B cell (primary cell): ENCODE results near the gene AK9. TPM values are rescaled to one million over a fixed set of nuclear protein-coding genes. Genes with fewer than 3 reads are reported as not detected.

ENCODE experiments used
- ATAC-seq: fragments of 200-7000 bp; cut with Tn5 transposase; one replicate; pipeline ENCODE4 v1.10.0; 2021; ENCODE audit warnings: low read depth, mild to moderate bottlenecking, moderate number of reproducible peaks, moderate library complexity
- CTCF ChIA-PET: fragments of 350-600 bp; sonication (Branson Sonifier 250); formaldehyde crosslinking; loops from one replicate; lab custom pipeline; 2021; ENCODE audit warnings: antibody characterized with exemption, inconsistent platforms; lab: Charles Lee
- POLR2A ChIA-PET: fragments of 350-600 bp; sonication (Branson Sonifier 250); formaldehyde crosslinking; loops from one replicate; lab custom pipeline; 2021; ENCODE audit warnings: antibody characterized with exemption; lab: Charles Lee
- DNase-seq: peaks from one replicate; pipeline ENCODE4 v3.0.0; 2013
- H2AFZ ChIP-seq: 2 replicates; pipeline ENCODE4 v1.6.1; 2012; ENCODE audit warnings: mild to moderate bottlenecking, low read depth, low read length; ENCODE audit not compliant: insufficient read depth, poor library complexity, severe bottlenecking
- H3K27ac ChIP-seq, 2 donors: 1 replicate in 1 of 2; 2 replicates in 1 of 2; pipeline ENCODE4 v1.5.1; 2012 to 2013; ENCODE audit warnings: low read length in 2 of 2, mild to moderate bottlenecking in 2 of 2, moderate library complexity in 1 of 2
- H3K27me3 ChIP-seq, 4 experiments: fragments of 200-600 bp in 1 of 4; sonication (generic) in 1 of 4; replicated peaks in 1 of 4; 1 replicate in 2 of 4; 2 replicates in 2 of 4; pipeline versions ENCODE4 v1.6.1 to v1.7.0; 2013 to 2016; ENCODE audit warnings: low read length in 3 of 4, mild to moderate bottlenecking in 2 of 4, mixed read lengths in 1 of 4, moderate library complexity in 1 of 4; ENCODE audit not compliant: insufficient read depth in 4 of 4, control insufficient read depth in 3 of 4; ENCODE audit errors: control extremely low read depth in 1 of 4
- H3K36me3 ChIP-seq, 2 experiments: replicated peaks in 1 of 2; 1 replicate in 1 of 2; 2 replicates in 1 of 2; pipeline versions ENCODE4 v1.6.1 to v1.7.1; 2013; ENCODE audit warnings: low read length in 1 of 2; ENCODE audit not compliant: insufficient read depth in 2 of 2, control insufficient read depth in 1 of 2; ENCODE audit errors: control extremely low read depth in 1 of 2, extremely low read depth in 1 of 2
- H3K4me1 ChIP-seq, 2 donors: fragments of 200-600 bp in 1 of 2; sonication (generic) in 1 of 2; 1 replicate in 1 of 2; 2 replicates in 1 of 2; pipeline versions ENCODE4 v1.5.1 to v1.6.1; 2013 to 2017; ENCODE audit warnings: low read length in 2 of 2; ENCODE audit not compliant: control insufficient read depth in 2 of 2, insufficient read depth in 2 of 2
- H3K4me2 ChIP-seq: replicated peaks from 2 replicates; pipeline ENCODE3; 2012; ENCODE audit warnings: mild to moderate bottlenecking, low read depth, low read length; ENCODE audit not compliant: poor library complexity, severe bottlenecking
- H3K4me3 ChIP-seq, 5 experiments: fragments of 200-600 bp in 1 of 5; sonication (generic) in 1 of 5; 1 replicate in 3 of 5; 2 replicates in 2 of 5; pipeline versions ENCODE4 v1.5.1 to v1.7.0; 2011 to 2016; ENCODE audit warnings: low read length in 4 of 5, mild to moderate bottlenecking in 4 of 5, low read depth in 2 of 5, control low read depth in 1 of 5, moderate library complexity in 1 of 5; ENCODE audit not compliant: insufficient read depth in 1 of 5; ENCODE audit errors: control extremely low read depth in 1 of 5, extremely low read depth in 1 of 5
- H3K79me2 ChIP-seq: fragments of 200-600 bp; sonication (generic); one replicate; pipeline ENCODE4 v1.6.0; 2016; ENCODE audit warnings: low read length; ENCODE audit not compliant: control insufficient read depth, insufficient read depth
- H3K9ac ChIP-seq: fragments of 200-600 bp; sonication (generic); 2 replicates; pipeline ENCODE4 v1.6.1; 2017; ENCODE audit warnings: mild to moderate bottlenecking, low read length, moderate library complexity
- H3K9me3 ChIP-seq, 3 donors: one replicate each; pipeline versions ENCODE4 v1.6.1 to v1.7.1; 2013; ENCODE audit warnings: low read length in 2 of 3; ENCODE audit not compliant: control insufficient read depth in 2 of 3, insufficient read depth in 1 of 3; ENCODE audit errors: control extremely low read depth in 1 of 3
- H4K20me1 ChIP-seq: 2 replicates; pipeline ENCODE4 v1.6.0; 2012; ENCODE audit warnings: mild to moderate bottlenecking, low read length; ENCODE audit not compliant: insufficient read depth, control insufficient read depth, poor library complexity, severe bottlenecking
- H3K27ac Mint-ChIP-seq: one replicate; pipeline ENCODE4 v1.8.0; 2021; ENCODE audit warnings: mixed read lengths
- H3K27me3 Mint-ChIP-seq: one replicate; pipeline ENCODE4 v1.8.0; 2021; ENCODE audit warnings: mixed read lengths
- H3K4me1 Mint-ChIP-seq: one replicate; pipeline ENCODE4 v1.8.0; 2021; ENCODE audit warnings: mixed read lengths
- H3K4me3 Mint-ChIP-seq: one replicate; pipeline ENCODE4 v1.8.0; 2021; ENCODE audit warnings: mixed read lengths
- H3K9me3 Mint-ChIP-seq: one replicate; pipeline ENCODE4 v1.8.0; 2022; ENCODE audit warnings: mixed read lengths; ENCODE audit not compliant: insufficient read depth
- EZH2 ChIP-seq: IDR thresholded peaks from 2 replicates; pipeline ENCODE4 v1.6.1; 2012; ENCODE audit warnings: borderline replicate concordance, low read depth, mild to moderate bottlenecking, moderate library complexity, low read length; ENCODE audit not compliant: insufficient read depth, poor library complexity, severe bottlenecking
- whole genome bisulfite sequencing: methylation state at CpG from one replicate; pipeline ENCODE4 v1.1.5; 2013; ENCODE audit warnings: missing lambda C conversion rate; ENCODE audit not compliant: insufficient coverage; 5-methylcytosine and 5-hydroxymethylcytosine counted together
- intact Hi-C: fragments of 100-400 bp; cut with micrococcal nuclease; formaldehyde crosslinking; loops from one replicate; pipeline ENCODE4 v1.10.0; 2022
- polyA plus RNA-seq: library from polyadenylated mRNA; depleted of rRNA; stranded (reverse); fragments of >200 nt; gene quantifications from 2 replicates; pipeline ENCODE4 v1.2.3, GENCODE V29; 2012
- total RNA-seq, 2 donors: library from RNA; stranded (reverse); fragments of 120-200 nt in 1 of 2; gene quantifications; 1 replicate in 1 of 2; 2 replicates in 1 of 2; pipeline versions ENCODE4 v1.2.3 to v1.2.4, GENCODE V29; 2013 to 2022
- TF ChIP-seq, protein P1 (sequence below): fragments of 200-600 bp; IDR thresholded peaks from one replicate; pipeline ENCODE4 v1.8.0; 2022; ENCODE audit warnings: antibody characterized with exemption, mild to moderate bottlenecking

AK9 gene
- total and polyA plus RNA-seq, 2 donors (not counting 1 experiment from before 2014, with no cell fraction given), result 6.4 to 26.5 TPM

DNA sequence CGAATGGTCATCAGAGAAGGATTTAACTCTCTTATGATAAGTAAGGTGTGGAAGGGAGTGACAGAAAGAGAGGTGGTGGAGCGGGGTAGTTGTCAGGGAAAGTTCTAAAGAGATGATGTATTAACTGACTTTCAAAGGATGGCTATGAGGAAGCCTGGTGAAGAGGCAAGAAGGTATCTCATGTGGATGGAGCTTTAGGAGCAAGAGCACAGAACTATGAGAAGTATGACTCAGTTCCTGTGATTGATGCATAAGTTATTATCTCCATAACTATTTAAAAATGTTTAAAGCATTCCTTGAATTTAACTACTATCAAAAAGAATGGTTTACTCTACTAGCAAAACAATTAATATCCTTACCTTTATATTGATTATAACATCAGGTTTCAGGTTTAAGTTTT, 28.8 kb downstream of the AK9 start:
- H3K27ac Mint-ChIP-seq, result no peak overlapping the region
- no peaks in the 10 kb centered on the region for H3K27me3 Mint-ChIP-seq
- no peaks in the 10 kb centered on the region for H3K27me3 ChIP-seq
- no peaks in the 10 kb centered on the region for H3K4me1 Mint-ChIP-seq
- H3K9me3 ChIP-seq, result no peaks in the 10 kb centered on the region
- no peak for DNase-seq
- WGBS, result 91% methylated on average over 2 of the region's 2 CpGs
- intact Hi-C loops, result no loop called here
- H3K4me1 ChIP-seq, result no peaks in the 10 kb centered on the region
- H3K9ac ChIP-seq, result no peak overlapping the region
- no peak overlapping the region for H3K4me3 ChIP-seq
- POLR2A ChIA-PET, result no interaction called here
- H3K4me3 Mint-ChIP-seq, result no peak overlapping the region
- no peaks in the 10 kb centered on the region for H3K36me3 ChIP-seq
- H3K79me2 ChIP-seq, result no peaks in the 10 kb centered on the region
- H3K4me2 ChIP-seq, result no peak overlapping the region
- no peaks in the 10 kb centered on the region for H4K20me1 ChIP-seq
- TF ChIP-seq, protein P1, sequence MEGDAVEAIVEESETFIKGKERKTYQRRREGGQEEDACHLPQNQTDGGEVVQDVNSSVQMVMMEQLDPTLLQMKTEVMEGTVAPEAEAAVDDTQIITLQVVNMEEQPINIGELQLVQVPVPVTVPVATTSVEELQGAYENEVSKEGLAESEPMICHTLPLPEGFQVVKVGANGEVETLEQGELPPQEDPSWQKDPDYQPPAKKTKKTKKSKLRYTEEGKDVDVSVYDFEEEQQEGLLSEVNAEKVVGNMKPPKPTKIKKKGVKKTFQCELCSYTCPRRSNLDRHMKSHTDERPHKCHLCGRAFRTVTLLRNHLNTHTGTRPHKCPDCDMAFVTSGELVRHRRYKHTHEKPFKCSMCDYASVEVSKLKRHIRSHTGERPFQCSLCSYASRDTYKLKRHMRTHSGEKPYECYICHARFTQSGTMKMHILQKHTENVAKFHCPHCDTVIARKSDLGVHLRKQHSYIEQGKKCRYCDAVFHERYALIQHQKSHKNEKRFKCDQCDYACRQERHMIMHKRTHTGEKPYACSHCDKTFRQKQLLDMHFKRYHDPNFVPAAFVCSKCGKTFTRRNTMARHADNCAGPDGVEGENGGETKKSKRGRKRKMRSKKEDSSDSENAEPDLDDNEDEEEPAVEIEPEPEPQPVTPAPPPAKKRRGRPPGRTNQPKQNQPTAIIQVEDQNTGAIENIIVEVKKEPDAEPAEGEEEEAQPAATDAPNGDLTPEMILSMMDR, result no peak
- TF ChIP-seq EZH2, result no peak
- no peak overlapping the region for H3K27ac ChIP-seq
- ATAC-seq, result no peak
- no peak overlapping the region for H2AFZ ChIP-seq
- CTCF ChIA-PET, result interaction anchor here (1.1 kb wide), 1 partner anchor 378 kb away, joined by 3 read pairs; no protein-coding TSS in a partner anchor
- no peaks in the 10 kb centered on the region for H3K9me3 Mint-ChIP-seq

DNA sequence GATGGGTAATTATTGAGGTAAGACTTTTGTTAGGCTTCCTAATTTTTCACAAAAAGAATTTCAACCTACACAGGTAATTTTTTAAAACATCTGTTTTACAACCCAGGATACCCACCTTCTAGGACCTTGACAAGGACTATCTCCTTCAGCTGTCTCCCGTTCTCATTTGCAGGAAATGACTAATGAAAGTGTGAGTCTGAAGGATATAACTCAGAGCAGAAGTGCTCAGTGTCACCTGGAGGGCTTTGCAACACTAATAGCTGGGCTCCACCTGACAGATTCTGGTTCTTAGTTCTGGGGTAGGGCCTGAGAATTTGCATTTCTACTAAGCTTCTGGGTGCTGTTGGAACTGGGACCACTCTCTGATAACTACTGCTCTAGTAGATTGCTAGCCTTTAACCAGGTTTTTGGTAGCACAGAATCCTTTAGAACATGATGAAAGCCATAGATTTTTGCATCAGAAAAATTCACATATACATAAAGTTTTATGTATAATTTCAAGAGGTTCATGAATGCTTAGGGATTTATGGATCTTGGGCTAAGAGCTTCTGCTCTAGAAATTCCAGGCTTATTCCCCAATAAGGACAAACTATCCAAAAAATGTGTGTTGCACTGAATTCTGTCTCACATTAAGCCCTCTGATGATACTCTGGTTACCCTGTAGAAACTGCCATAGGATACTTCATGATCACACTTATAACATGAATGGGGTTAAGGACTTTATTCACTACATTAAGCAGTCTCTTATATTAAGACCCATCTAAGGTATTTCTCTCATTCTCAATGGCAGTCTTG, 30.3 kb downstream of the AK9 start:
- Histone ChIP-seq H4K20me1 (no peaks in the 10 kb centered on the region), H3K36me3 (no peaks in the 10 kb centered on the region), H2AFZ (no peak overlapping the region), H3K4me3 (no peak overlapping the region), H3K9ac (no peak overlapping the region), H3K9me3 (no peaks in the 10 kb centered on the region), H3K4me2 (no peak overlapping the region), H3K27ac (no peak overlapping the region), H3K79me2 (no peaks in the 10 kb centered on the region), H3K27me3 (no peaks in the 10 kb centered on the region), H3K4me1 (no peaks in the 10 kb centered on the region)
- TF ChIP-seq EZH2, result no peak
- TF ChIP-seq, protein P1, result no peak
- ChIA-PET CTCF (no interaction called here), POLR2A (no interaction called here)
- ATAC-seq (no peak), DNase-seq (no peak)
- no CpG with 5 or more reads among the region's 1 CpG for WGBS
- H3K27ac Mint-ChIP-seq, result no peak overlapping the region
- H3K9me3 Mint-ChIP-seq, result no peaks in the 10 kb centered on the region
- no peaks in the 10 kb centered on the region for H3K4me1 Mint-ChIP-seq
- no peak overlapping the region for H3K4me3 Mint-ChIP-seq
- intact Hi-C loops, result no loop called here
- H3K27me3 Mint-ChIP-seq, result no peaks in the 10 kb centered on the region
